ENCODE measurements around the gene UCKL1. TPM values are rescaled to one million over a fixed set of nuclear protein-coding genes. Genes with fewer than 3 reads are reported as not detected.
A peak's percentile ranks its signal among the peaks of the same experiment; 100 is the strongest.

Gene UCKL1
- total RNA-seq, 3 donors from 2014 or later (not counting 1 experiment from before 2014, with no cell fraction given) = 49.9 to 58.1 (median 49.9) TPM

DNA sequence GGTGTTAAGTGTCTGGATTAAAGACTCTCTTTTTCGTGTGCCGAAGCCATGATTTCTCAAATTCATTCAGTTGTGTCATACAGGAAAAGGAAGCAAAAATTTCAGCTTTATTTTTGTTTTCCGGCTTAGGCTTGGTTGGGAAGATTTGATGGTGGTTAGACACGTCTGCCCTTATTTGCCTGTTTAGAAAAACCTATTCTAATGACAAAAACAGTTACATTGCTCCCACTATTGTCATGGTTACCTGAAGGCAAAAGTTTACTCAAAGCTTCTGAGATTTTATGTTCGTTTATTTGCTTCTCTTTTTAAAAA, 60.3 kb downstream of the UCKL1 start:
- Mint-ChIP-seq H3K36me3 (no peaks in the 10 kb centered on the region), H3K27me3 (ENCODE audit: low read depth in 2 of 2) (no peaks in the 10 kb centered on the region), H3K4me1 (peaks cover 38 to 41% of the 10 kb centered on the region in 2 donors), H3K4me3 (peak overlapping the region; percentile 94), H3K27ac (peak overlapping the region; percentile 91 to 95), H3K9me3 (no peaks in the 10 kb centered on the region)
- 0% methylated on average over 5 of the region's 5 CpGs for WGBS (ENCODE audit: insufficient coverage)
- peak in 1 of 3 donors; percentile 3 for ATAC-seq
- Histone ChIP-seq H3K4me3 (ENCODE audit: low read length) (peak overlapping the region; percentile 49), H3K27ac (ENCODE audit: low read length) (peak overlapping the region; percentile 71), H3K36me3 (ENCODE audit: control insufficient read depth, insufficient read depth, low read length) (peaks cover 4% of the 10 kb centered on the region), H3K27me3 (ENCODE audit: control insufficient read depth, insufficient read depth, low read length) (no peaks in the 10 kb centered on the region), H3K4me1 (ENCODE audit: control insufficient read depth, insufficient read depth, low read length) (peaks cover 38% of the 10 kb centered on the region), H3K9me3 (ENCODE audit: control insufficient read depth, insufficient read depth, low read length) (no peaks in the 10 kb centered on the region)
- peak in 1 of 2 donors; percentile 65 for DNase-seq
- intact Hi-C loops (cut with micrococcal nuclease) = no loop called here
- TF ChIP-seq, protein P1, sequence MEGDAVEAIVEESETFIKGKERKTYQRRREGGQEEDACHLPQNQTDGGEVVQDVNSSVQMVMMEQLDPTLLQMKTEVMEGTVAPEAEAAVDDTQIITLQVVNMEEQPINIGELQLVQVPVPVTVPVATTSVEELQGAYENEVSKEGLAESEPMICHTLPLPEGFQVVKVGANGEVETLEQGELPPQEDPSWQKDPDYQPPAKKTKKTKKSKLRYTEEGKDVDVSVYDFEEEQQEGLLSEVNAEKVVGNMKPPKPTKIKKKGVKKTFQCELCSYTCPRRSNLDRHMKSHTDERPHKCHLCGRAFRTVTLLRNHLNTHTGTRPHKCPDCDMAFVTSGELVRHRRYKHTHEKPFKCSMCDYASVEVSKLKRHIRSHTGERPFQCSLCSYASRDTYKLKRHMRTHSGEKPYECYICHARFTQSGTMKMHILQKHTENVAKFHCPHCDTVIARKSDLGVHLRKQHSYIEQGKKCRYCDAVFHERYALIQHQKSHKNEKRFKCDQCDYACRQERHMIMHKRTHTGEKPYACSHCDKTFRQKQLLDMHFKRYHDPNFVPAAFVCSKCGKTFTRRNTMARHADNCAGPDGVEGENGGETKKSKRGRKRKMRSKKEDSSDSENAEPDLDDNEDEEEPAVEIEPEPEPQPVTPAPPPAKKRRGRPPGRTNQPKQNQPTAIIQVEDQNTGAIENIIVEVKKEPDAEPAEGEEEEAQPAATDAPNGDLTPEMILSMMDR (IDR thresholded peaks at IDR 0.05) = no peak

DNA sequence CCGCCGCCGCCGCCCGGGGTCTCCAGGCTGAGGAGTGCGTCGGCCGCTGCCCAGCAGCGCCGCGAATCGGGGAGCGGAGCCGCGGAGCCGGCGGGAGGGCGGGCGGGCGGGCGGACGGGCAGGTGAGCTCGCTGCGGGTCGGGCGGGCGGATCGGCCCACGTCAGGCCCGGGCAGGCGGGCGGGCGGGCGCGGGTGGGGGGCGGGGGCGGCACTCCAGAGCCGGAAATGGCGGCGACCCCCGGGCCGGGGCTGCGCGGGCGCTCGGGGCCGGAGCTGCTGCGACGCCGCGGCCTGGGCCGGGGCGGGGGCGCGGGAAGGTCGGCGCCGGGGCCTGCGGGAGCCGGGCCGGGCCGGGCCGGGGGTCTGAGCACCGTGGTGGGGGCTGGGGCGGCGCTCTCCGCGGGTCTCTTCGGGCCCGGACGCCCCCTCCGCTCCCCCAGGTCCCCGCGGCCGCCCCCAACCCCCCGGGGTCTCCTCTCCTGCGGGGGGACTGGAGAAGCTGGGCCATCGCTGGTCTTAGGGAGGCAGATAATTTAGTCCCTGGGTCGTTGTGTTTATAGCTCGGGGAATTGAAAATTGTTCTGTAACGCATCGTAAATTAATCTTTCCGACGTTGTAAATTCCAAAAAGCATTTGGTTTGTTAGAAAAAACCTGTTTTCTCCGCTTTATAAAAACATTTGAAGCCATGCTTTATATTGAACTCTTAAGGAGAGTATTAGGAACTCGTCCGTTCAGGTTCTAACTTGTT, 60.8 kb downstream of the UCKL1 start:
- H3K9me3 Mint-ChIP-seq = no peaks in the 10 kb centered on the region
- Histone ChIP-seq H3K4me1 (ENCODE audit: control insufficient read depth, insufficient read depth, low read length) (peaks cover 38% of the 10 kb centered on the region), H3K9me3 (ENCODE audit: control insufficient read depth, insufficient read depth, low read length) (no peaks in the 10 kb centered on the region), H3K4me3 (ENCODE audit: low read length) (peak overlapping the region; percentile 49), H3K27me3 (ENCODE audit: control insufficient read depth, insufficient read depth, low read length) (no peaks in the 10 kb centered on the region), H3K27ac (ENCODE audit: low read length) (peak overlapping the region; percentile 71), H3K36me3 (ENCODE audit: control insufficient read depth, insufficient read depth, low read length) (peaks cover 9% of the 10 kb centered on the region)
- intact Hi-C loops (cut with micrococcal nuclease) = no loop called here
- TF ChIP-seq, protein P1 (IDR thresholded peaks at IDR 0.05) = no peak
- ATAC-seq = no peak
- no peaks in the 10 kb centered on the region for H3K36me3 Mint-ChIP-seq
- H3K4me3 Mint-ChIP-seq = peak overlapping the region; percentile 94
- no peak for DNase-seq
- H3K27me3 Mint-ChIP-seq (ENCODE audit: low read depth in 2 of 2) = no peaks in the 10 kb centered on the region
- WGBS (ENCODE audit: insufficient coverage) = under 1% methylated on average over 87 of the region's 87 CpGs
- H3K4me1 Mint-ChIP-seq = peaks cover 37 to 38% of the 10 kb centered on the region in 2 donors
- H3K27ac Mint-ChIP-seq = peak overlapping the region; percentile 91 to 95

DNA sequence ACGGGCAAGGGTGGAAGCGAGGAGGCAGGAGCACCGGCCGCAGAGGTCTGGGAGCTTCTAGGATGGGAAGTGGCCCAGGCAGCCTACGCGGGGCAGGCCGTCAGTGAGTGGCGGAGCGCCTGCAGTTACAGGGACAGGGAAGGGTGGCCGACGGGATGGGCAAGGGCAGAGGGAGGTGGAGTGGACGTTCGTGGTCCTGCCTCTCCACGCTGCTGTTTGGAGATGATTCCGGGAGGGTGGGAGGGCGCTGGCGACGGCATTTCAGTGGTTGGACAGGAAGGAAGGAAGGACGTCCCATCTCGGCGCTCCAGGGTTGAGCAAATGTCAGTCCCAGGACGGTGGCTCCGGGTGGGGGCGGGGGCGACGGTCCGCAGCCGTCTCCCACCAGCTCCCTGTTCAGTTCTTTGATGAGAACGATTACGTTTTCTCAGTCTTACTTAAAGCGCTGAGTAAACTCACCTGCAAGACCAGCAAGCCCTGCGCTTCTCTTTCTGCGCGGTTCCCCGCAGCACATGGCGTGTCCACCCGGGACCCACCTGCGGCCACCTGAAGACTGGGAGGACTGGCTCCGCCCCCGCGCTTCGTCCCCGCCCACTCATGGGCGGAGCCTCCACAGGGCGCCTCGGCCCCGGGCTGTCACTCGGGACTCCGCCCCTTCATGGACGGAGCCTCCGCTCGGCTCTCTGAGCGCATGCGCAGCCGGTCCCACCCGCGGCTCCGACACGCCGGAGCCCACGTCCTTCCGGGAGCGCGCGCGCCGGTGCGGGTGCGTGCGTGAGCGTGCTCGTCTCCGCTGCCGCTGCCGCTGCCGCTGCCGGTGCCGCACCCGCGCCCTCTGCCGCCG, 61.6 kb downstream of the UCKL1 start, which contains the start of gene DNAJC5:
Gene DNAJC5, plus strand, starts transcription at position 769 of the 844 bp plus-strand sequence. CDS start 33,220 bp downstream, outside the sequence.
- H3K36me3 Mint-ChIP-seq = no peaks in the 10 kb centered on the region
- intact Hi-C loops (cut with micrococcal nuclease) = no loop called here
- Histone ChIP-seq H3K27ac (ENCODE audit: low read length) (peak within 1 kb of the TSS; percentile 71), H3K4me1 (ENCODE audit: control insufficient read depth, insufficient read depth, low read length) (peaks cover 33% of the 10 kb centered on the region), H3K36me3 (ENCODE audit: control insufficient read depth, insufficient read depth, low read length) (peaks cover 16% of the 10 kb centered on the region), H3K4me3 (ENCODE audit: low read length) (peak within 1 kb of the TSS; percentile 49), H3K27me3 (ENCODE audit: control insufficient read depth, insufficient read depth, low read length) (no peaks in the 10 kb centered on the region), H3K9me3 (ENCODE audit: control insufficient read depth, insufficient read depth, low read length) (no peaks in the 10 kb centered on the region)
- DNase-seq (peak; percentile 96 to 99), ATAC-seq (peak; percentile 90 to 95 (median 91))
- peak within 1 kb of the TSS; percentile 91 to 95 for H3K27ac Mint-ChIP-seq
- WGBS (ENCODE audit: insufficient coverage) = 4% methylated on average over 82 of the region's 82 CpGs
- no peaks in the 10 kb centered on the region for H3K9me3 Mint-ChIP-seq
- no peaks in the 10 kb centered on the region for H3K27me3 Mint-ChIP-seq (ENCODE audit: low read depth in 2 of 2)
- H3K4me1 Mint-ChIP-seq = peaks cover 37 to 38% of the 10 kb centered on the region in 2 donors
- TF ChIP-seq, protein P1 (IDR thresholded peaks at IDR 0.05) = no peak
- peak within 1 kb of the TSS; percentile 94 for H3K4me3 Mint-ChIP-seq
